H9 (cell line): ENCODE results near the gene MYO1F. TPM values are rescaled to one million over a fixed set of nuclear protein-coding genes. Genes with fewer than 3 reads are reported as not detected.
A peak's percentile ranks its signal among the peaks of the same experiment; 100 is the strongest.

Experiments used
- DNase-seq: peaks from one replicate; pipeline ENCODE4 v3.0.0-alpha.2; 2017
- H2AFZ ChIP-seq: one replicate; pipeline ENCODE4 v1.6.1; 2013; ENCODE audit warnings: mild to moderate bottlenecking, low read length, control low read depth, moderate library complexity
- H2AK5ac ChIP-seq: 2 replicates; pipeline ENCODE4 v1.6.1; 2013; ENCODE audit warnings: low read length, control low read depth, mixed read lengths; ENCODE audit not compliant: insufficient read length
- H2BK120ac ChIP-seq: one replicate; pipeline ENCODE4 v1.6.1; 2013; ENCODE audit warnings: low read depth, mild to moderate bottlenecking, low read length, control low read depth, inconsistent platforms; ENCODE audit not compliant: poor library complexity, severe bottlenecking
- H2BK12ac ChIP-seq: 2 replicates; pipeline ENCODE4 v1.6.1; 2013; ENCODE audit warnings: low read length, control low read depth, mixed read lengths, low read depth; ENCODE audit not compliant: insufficient read length
- H2BK15ac ChIP-seq: 2 replicates; pipeline ENCODE4 v1.6.1; 2013; ENCODE audit warnings: low read depth, low read length, control low read depth
- H2BK20ac ChIP-seq: one replicate; pipeline ENCODE4 v1.6.1; 2013; ENCODE audit warnings: low read depth, mild to moderate bottlenecking, low read length, control low read depth, inconsistent platforms; ENCODE audit not compliant: poor library complexity, severe bottlenecking
- H2BK5ac ChIP-seq: 2 replicates; pipeline ENCODE4 v1.6.1; 2013; ENCODE audit warnings: low read length, control low read depth, mixed read lengths; ENCODE audit not compliant: insufficient read length
- H3K14ac ChIP-seq: 2 replicates; pipeline ENCODE4 v1.6.1; 2013; ENCODE audit warnings: low read length, control low read depth; ENCODE audit not compliant: insufficient read depth
- H3K18ac ChIP-seq: 2 replicates; pipeline ENCODE4 v1.6.1; 2013; ENCODE audit warnings: low read depth, mild to moderate bottlenecking, mixed read lengths, low read length, control low read depth; ENCODE audit not compliant: insufficient read length
- H3K23ac ChIP-seq: 2 replicates; pipeline ENCODE4 v1.6.1; 2013; ENCODE audit warnings: low read length, control low read depth, mixed read lengths, low read depth; ENCODE audit not compliant: insufficient read length
- H3K23me2 ChIP-seq: 2 replicates; pipeline ENCODE4 v1.6.1; 2013; ENCODE audit warnings: low read depth, mild to moderate bottlenecking, mixed read lengths, low read length, control low read depth; ENCODE audit not compliant: insufficient read length, poor library complexity, severe bottlenecking
- H3K27ac ChIP-seq: 2 replicates; pipeline ENCODE4 v1.5.1; 2013; ENCODE audit warnings: low read length, control low read depth, mixed read lengths, low read depth; ENCODE audit not compliant: insufficient read length
- H3K27me3 ChIP-seq: 2 replicates; pipeline ENCODE4 v1.6.1; 2013; ENCODE audit warnings: low read length, control low read depth, inconsistent platforms; ENCODE audit not compliant: insufficient read depth
- H3K4ac ChIP-seq: 2 replicates; pipeline ENCODE4 v1.6.1; 2013; ENCODE audit warnings: low read depth, mild to moderate bottlenecking, control low read depth, inconsistent platforms, low read length, moderate library complexity
- H3K4me1 ChIP-seq: 2 replicates; pipeline ENCODE4 v1.6.1; 2013; ENCODE audit warnings: low read length, control low read depth, inconsistent platforms; ENCODE audit not compliant: insufficient read depth
- H3K4me2 ChIP-seq: 2 replicates; pipeline ENCODE4 v1.6.1; 2013; ENCODE audit warnings: low read length, control low read depth, mixed read lengths; ENCODE audit not compliant: insufficient read length, insufficient read depth
- H3K56ac ChIP-seq: 2 replicates; pipeline ENCODE4 v1.6.1; 2013; ENCODE audit warnings: low read depth, mild to moderate bottlenecking, mixed read lengths, low read length, control low read depth; ENCODE audit not compliant: insufficient read length
- H3K79me1 ChIP-seq: 2 replicates; pipeline ENCODE4 v1.6.1; 2013; ENCODE audit warnings: low read depth, mild to moderate bottlenecking, moderate library complexity, low read length, control low read depth, inconsistent platforms; ENCODE audit not compliant: insufficient read depth, poor library complexity, severe bottlenecking
- H3K79me2 ChIP-seq: 2 replicates; pipeline ENCODE4 v1.6.1; 2013; ENCODE audit warnings: low read length, control low read depth, inconsistent platforms; ENCODE audit not compliant: insufficient read depth
- H3K9ac ChIP-seq: 2 replicates; pipeline ENCODE4 v1.6.1; 2013; ENCODE audit warnings: low read length, control low read depth, mixed read lengths; ENCODE audit not compliant: insufficient read length; ENCODE audit errors: extremely low read depth
- H3K9me3 ChIP-seq: one replicate; pipeline ENCODE4 v1.6.1; 2013; ENCODE audit warnings: low read depth, low read length, inconsistent platforms; ENCODE audit not compliant: control insufficient read depth
- H3T11ph ChIP-seq: one replicate; pipeline ENCODE4 v1.6.1; 2013; ENCODE audit warnings: mild to moderate bottlenecking, low read length, control low read depth, inconsistent platforms
- H4K20me1 ChIP-seq: one replicate; pipeline ENCODE4 v1.6.1; 2013; ENCODE audit not compliant: control insufficient read depth, insufficient read length, insufficient read depth
- H4K5ac ChIP-seq: 2 replicates; pipeline ENCODE4 v1.6.1; 2013; ENCODE audit warnings: low read depth, mild to moderate bottlenecking, mixed read lengths, low read length, control low read depth; ENCODE audit not compliant: insufficient read length
- H4K8ac ChIP-seq: replicated peaks from 2 replicates; pipeline ENCODE4 v1.6.1; 2013; ENCODE audit warnings: low read length, control low read depth, mixed read lengths, low read depth; ENCODE audit not compliant: insufficient read length
- H4K91ac ChIP-seq: 2 replicates; pipeline ENCODE4 v1.6.1; 2013; ENCODE audit warnings: low read depth, mild to moderate bottlenecking, moderate library complexity, mixed read lengths, low read length, control low read depth; ENCODE audit not compliant: insufficient read length
- H3K27ac Mint-ChIP-seq, 3 experiments: 2 replicates in 2 of 3; 3 replicates in 1 of 3; pipeline ENCODE4 v1.8.0; 2020 to 2021; ENCODE audit warnings: mixed read lengths in 3 of 3, mild to moderate bottlenecking in 1 of 3, moderate library complexity in 1 of 3
- H3K27me3 Mint-ChIP-seq: 2 replicates; pipeline ENCODE4 v1.8.0; 2021; ENCODE audit warnings: low read depth, mild to moderate bottlenecking, moderate library complexity, mixed read lengths
- H3K36me3 Mint-ChIP-seq, 3 experiments: 2 replicates in 2 of 3; 3 replicates in 1 of 3; pipeline ENCODE4 v1.8.0; 2020 to 2021; ENCODE audit warnings: low read depth in 3 of 3, mixed read lengths in 3 of 3; ENCODE audit not compliant: insufficient read depth in 1 of 3
- H3K4me1 Mint-ChIP-seq, 2 experiments: 2 replicates each; pipeline ENCODE4 v1.8.0; 2020; ENCODE audit warnings: mixed read lengths in 2 of 2
- H3K4me3 Mint-ChIP-seq, 2 experiments: 2 replicates in 1 of 2; 3 replicates in 1 of 2; pipeline ENCODE4 v1.8.0; 2020 to 2021; ENCODE audit warnings: mild to moderate bottlenecking in 2 of 2, mixed read lengths in 2 of 2, moderate library complexity in 1 of 2
- H3K9me3 Mint-ChIP-seq, 2 experiments: 2 replicates in 1 of 2; 3 replicates in 1 of 2; pipeline ENCODE4 v1.8.0; 2020; ENCODE audit warnings: mild to moderate bottlenecking in 2 of 2, mixed read lengths in 2 of 2, moderate library complexity in 1 of 2
- WGBS: extraction: QIAGEN DNeasy Blood & Tissue Kit; methylation state at CpG from one replicate; pipeline ENCODE4 v1.1.7; 2013; ENCODE audit warnings: missing lambda C conversion rate, low lambda C conversion rate, mixed read lengths; ENCODE audit not compliant: insufficient read length; ENCODE audit errors: extremely low coverage; 5-methylcytosine and 5-hydroxymethylcytosine counted together
- total RNA-seq: library from RNA; stranded (reverse); gene quantifications from 2 replicates; pipeline ENCODE4 v1.2.1, GENCODE V29; 2021
- TF ChIP-seq, protein P1 (sequence below): fragments of 200-600 bp; sonication (generic); conservative IDR thresholded peaks from 3 replicates; pipeline ENCODE4 v1.8.0; 2021; ENCODE audit warnings: antibody characterized with exemption, mild to moderate bottlenecking

MYO1F gene
- total RNA-seq, 1 experiment from 2014 or later: 1.0 TPM

DNA sequence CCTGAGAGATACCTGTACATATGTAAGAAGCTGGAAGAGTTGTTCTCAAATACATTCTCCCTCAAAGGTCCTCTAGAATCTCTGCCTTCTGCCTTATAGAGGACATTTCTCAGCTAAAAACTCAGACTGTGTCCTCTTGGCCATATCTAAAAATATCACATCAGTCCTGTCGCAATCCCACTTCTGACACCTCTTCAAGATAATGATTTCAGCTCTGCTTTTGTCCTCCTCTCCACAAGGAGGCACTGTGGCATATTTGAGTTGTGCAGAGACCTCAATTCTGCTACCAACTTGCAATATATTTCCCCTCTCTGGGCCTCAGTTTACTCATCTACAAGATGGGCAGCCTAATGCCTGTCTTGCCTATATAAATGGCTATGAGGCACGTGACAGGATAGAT is 16.7 kb upstream of the MYO1F start:
- TF ChIP-seq, protein P1, sequence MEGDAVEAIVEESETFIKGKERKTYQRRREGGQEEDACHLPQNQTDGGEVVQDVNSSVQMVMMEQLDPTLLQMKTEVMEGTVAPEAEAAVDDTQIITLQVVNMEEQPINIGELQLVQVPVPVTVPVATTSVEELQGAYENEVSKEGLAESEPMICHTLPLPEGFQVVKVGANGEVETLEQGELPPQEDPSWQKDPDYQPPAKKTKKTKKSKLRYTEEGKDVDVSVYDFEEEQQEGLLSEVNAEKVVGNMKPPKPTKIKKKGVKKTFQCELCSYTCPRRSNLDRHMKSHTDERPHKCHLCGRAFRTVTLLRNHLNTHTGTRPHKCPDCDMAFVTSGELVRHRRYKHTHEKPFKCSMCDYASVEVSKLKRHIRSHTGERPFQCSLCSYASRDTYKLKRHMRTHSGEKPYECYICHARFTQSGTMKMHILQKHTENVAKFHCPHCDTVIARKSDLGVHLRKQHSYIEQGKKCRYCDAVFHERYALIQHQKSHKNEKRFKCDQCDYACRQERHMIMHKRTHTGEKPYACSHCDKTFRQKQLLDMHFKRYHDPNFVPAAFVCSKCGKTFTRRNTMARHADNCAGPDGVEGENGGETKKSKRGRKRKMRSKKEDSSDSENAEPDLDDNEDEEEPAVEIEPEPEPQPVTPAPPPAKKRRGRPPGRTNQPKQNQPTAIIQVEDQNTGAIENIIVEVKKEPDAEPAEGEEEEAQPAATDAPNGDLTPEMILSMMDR: peak; percentile 47; the same call in 2 of the 3 replicates
- H3K4me3 Mint-ChIP-seq: peak overlapping the region in 1 of 2 experiments; percentile 43; a peak in 2 of 5 replicates
- H3K9me3 Mint-ChIP-seq: peaks cover 12 to 15% of the 10 kb centered on the region in 2 experiments; a peak in 4 of 5 replicates
- Histone ChIP-seq H3T11ph (no peak overlapping the region), H3K79me2 (no peaks in the 10 kb centered on the region), H3K23me2 (peaks cover 6% of the 10 kb centered on the region), H3K4me2 (no peak overlapping the region), H3K4me1 (no peaks in the 10 kb centered on the region), H2AK5ac (no peak overlapping the region), H4K20me1 (no peaks in the 10 kb centered on the region), H2BK15ac (no peak overlapping the region), H3K27ac (no peak overlapping the region), H3K27me3 (no peaks in the 10 kb centered on the region; the same call in 1 of the 2 replicates), H3K18ac (no peak overlapping the region), H3K9me3 (no peaks in the 10 kb centered on the region), H2AFZ (no peak overlapping the region), H2BK20ac (no peak overlapping the region), H3K79me1 (no peaks in the 10 kb centered on the region), H4K5ac (no peak overlapping the region), H3K56ac (no peak overlapping the region), H4K8ac (no peak overlapping the region), H3K14ac (no peak overlapping the region), H3K9ac (no peak overlapping the region), H4K91ac (no peak overlapping the region), H3K23ac (no peak overlapping the region), H2BK120ac (no peak overlapping the region), H2BK12ac (no peak overlapping the region), H3K4ac (no peak overlapping the region), H2BK5ac (no peak overlapping the region)
- H3K27me3 Mint-ChIP-seq: peaks cover 33% of the 10 kb centered on the region
- H3K36me3 Mint-ChIP-seq: peaks cover 0 to 29% (median 24%) of the 10 kb centered on the region in 3 experiments; a peak in 6 of 7 replicates
- no CpG with 5 or more reads among the region's 2 CpGs for WGBS
- no peak overlapping the region for H3K27ac Mint-ChIP-seq
- peaks cover 5 to 13% of the 10 kb centered on the region in 2 experiments for H3K4me1 Mint-ChIP-seq
- DNase-seq: no peak
